K562 (cell line): ENCODE measurements around the gene PPIL6. TPM values are rescaled to one million over a fixed set of nuclear protein-coding genes. Genes with fewer than 3 reads are reported as not detected.

Source experiments
- ATAC-seq: fragments of 200-7000 bp; cut with Tn5 transposase; 3 replicates; pipeline ENCODE4 v1.9.1; 2020; ENCODE audit warnings: moderate library complexity
- BruUV-seq: library from RNA; stranded (reverse); fragments of 400-500 nt; replicated peaks from 2 replicates; lab custom pipeline; 2021; lab: Mats Ljungman, UMichigan
- CTCF ChIA-PET: fragments of 300-600 bp; formaldehyde crosslinking; extraction: SDS; loops from one replicate; lab custom pipeline; 2021; ENCODE audit warnings: low intra/inter-chr PET ratio; lab: Yijun Ruan, JAX
- POLR2A ChIA-PET: fragments of 300-600, 350-650 bp; sonication (Branson Sonifier 250); formaldehyde crosslinking; extraction: SDS; loops from one replicate; lab custom pipeline; 2021; ENCODE audit warnings: antibody characterized with exemption, inconsistent platforms; lab: Yijun Ruan, JAX
- DNase-seq, 4 experiments: peaks; one replicate each; pipeline versions ENCODE4 v3.0.0 to v3.0.0-alpha.2; 2011 to 2018; ENCODE audit warnings: low spot score in 3 of 4, mixed read lengths in 3 of 4; ENCODE audit errors: extremely low read depth in 1 of 4
- FAIRE-seq: peaks from 2 replicates; lab custom pipeline; 2011; peaks lifted over from hg19 to GRCh38; lab: Jason Lieb, UNC
- H2AFZ ChIP-seq: 2 replicates; pipeline ENCODE4 v1.6.0; 2011; ENCODE audit warnings: low read depth, low read length, control low read depth, inconsistent platforms
- H3K27ac ChIP-seq: fragments of 200-600 bp; 3 replicates; pipeline ENCODE4 v1.8.0; 2011; ENCODE audit warnings: low read depth, mild to moderate bottlenecking, control low read depth, inconsistent platforms, low read length, moderate library complexity, mixed read lengths; ENCODE audit errors: extremely low read depth
- H3K27me3 ChIP-seq, 2 experiments: fragments of 300-600 bp in 1 of 2; 2 replicates in 1 of 2; 3 replicates in 1 of 2; pipeline versions ENCODE4 v1.6.0 to v1.8.0; 2011; ENCODE audit warnings: inconsistent platforms in 2 of 2, low read length in 2 of 2, mild to moderate bottlenecking in 1 of 2, mixed read lengths in 1 of 2, moderate library complexity in 1 of 2; ENCODE audit not compliant: control insufficient read depth in 2 of 2, insufficient read depth in 2 of 2
- H3K36me3 ChIP-seq: fragments of 300-600 bp; 3 replicates; pipeline ENCODE4 v1.8.0; 2011; ENCODE audit warnings: mild to moderate bottlenecking, low read length, inconsistent platforms; ENCODE audit not compliant: control insufficient read depth, insufficient read depth
- H3K4me1 ChIP-seq, 2 experiments: fragments of 200-600 bp in 1 of 2; replicated peaks in 1 of 2; 2 replicates in 1 of 2; 3 replicates in 1 of 2; pipeline versions ENCODE4 v1.5.1 to v1.8.0; 2011; ENCODE audit warnings: inconsistent platforms in 2 of 2, low read length in 2 of 2, mild to moderate bottlenecking in 1 of 2, mixed read lengths in 1 of 2, moderate library complexity in 1 of 2; ENCODE audit not compliant: control insufficient read depth in 2 of 2, insufficient read depth in 2 of 2
- H3K4me2 ChIP-seq: 2 replicates; pipeline ENCODE4 v1.6.1; 2011; ENCODE audit warnings: low read length, control low read depth, inconsistent platforms, mixed read lengths; ENCODE audit not compliant: insufficient read depth
- H3K4me3 ChIP-seq: fragments of 200-600 bp; sonication (generic), shearing (Covaris generic); 2 replicates; pipeline ENCODE4 v1.5.1; 2016; ENCODE audit warnings: control low read depth, inconsistent platforms
- H3K79me2 ChIP-seq: fragments of 200-600 bp; 3 replicates; pipeline ENCODE4 v1.8.0; 2011; ENCODE audit warnings: low read length, inconsistent platforms; ENCODE audit not compliant: control insufficient read depth, insufficient read depth
- H3K9ac ChIP-seq, 2 experiments: 2 replicates each; pipeline versions ENCODE4 v1.6.0 to v1.6.1; 2011; ENCODE audit warnings: low read depth in 2 of 2, low read length in 2 of 2, control low read depth in 1 of 2, inconsistent platforms in 1 of 2, mild to moderate bottlenecking in 1 of 2, mixed read lengths in 1 of 2; ENCODE audit not compliant: insufficient read depth in 1 of 2
- H3K9me1 ChIP-seq: one replicate; pipeline ENCODE4 v1.6.0; 2011; ENCODE audit warnings: inconsistent platforms, mild to moderate bottlenecking, low read length, moderate library complexity; ENCODE audit not compliant: control insufficient read depth, insufficient read depth
- H3K9me3 ChIP-seq: replicated peaks from 2 replicates; pipeline ENCODE4 v1.5.1; 2011; ENCODE audit warnings: low read depth, low read length, inconsistent platforms; ENCODE audit not compliant: control insufficient read depth, insufficient read depth
- H4K20me1 ChIP-seq: replicated peaks from 2 replicates; pipeline ENCODE4 v1.6.1; 2011; ENCODE audit warnings: low read length, inconsistent platforms, mixed read lengths; ENCODE audit not compliant: control insufficient read depth, insufficient read depth
- BACH1 ChIP-seq: fragments of 200-800 bp; sonication (Bioruptor generic); IDR thresholded peaks from 2 replicates; pipeline ENCODE4 v1.6.1; 2016; ENCODE audit warnings: missing genetic modification characterization, missing compliant biosample characterization
- BRD4 ChIP-seq: fragments of 200-600 bp; sonication (generic); IDR thresholded peaks from 2 replicates; pipeline ENCODE4 v1.6.1; 2017; ENCODE audit warnings: inconsistent platforms
- JUN ChIP-seq, 2 experiments: sonication (generic) in 1 of 2; formaldehyde crosslinking in 1 of 2; IDR thresholded peaks; 2 replicates each; pipeline versions ENCODE4 v1.6.1 to v1.8.0; 2012 to 2022; ENCODE audit warnings: borderline replicate concordance in 2 of 2, mild to moderate bottlenecking in 2 of 2, improper control_type of control experiment in 1 of 2, low read depth in 1 of 2, low read length in 1 of 2, missing genetic modification reagents in 1 of 2
- MAFK ChIP-seq: IDR thresholded peaks from 2 replicates; pipeline ENCODE4 v1.6.1; 2011; ENCODE audit warnings: low read length, improper control_type of control experiment
- NCOA4 ChIP-seq: fragments of 450-650 bp; IDR thresholded peaks from 2 replicates; pipeline ENCODE4 v1.6.1; 2018; ENCODE audit warnings: mild to moderate bottlenecking; ENCODE audit not compliant: partially characterized antibody
- NFRKB ChIP-seq: fragments of 450-650 bp; IDR thresholded peaks from 2 replicates; pipeline ENCODE4 v1.6.1; 2016; ENCODE audit warnings: low read depth
- TARDBP ChIP-seq: fragments of 450-650 bp; IDR thresholded peaks from 2 replicates; pipeline ENCODE4 v1.6.1; 2016
- ZNF175 ChIP-seq: fragments of 200-800 bp; sonication (Bioruptor generic); IDR thresholded peaks from 2 replicates; pipeline ENCODE4 v1.6.1; 2016; ENCODE audit warnings: low read depth, mild to moderate bottlenecking, missing genetic modification characterization, missing compliant biosample characterization
- ZNF253 ChIP-seq: fragments of 250-450 bp; sonication (Bioruptor Pico); conservative IDR thresholded peaks from 2 replicates; pipeline ENCODE4 v1.6.1; 2021; ENCODE audit warnings: mild to moderate bottlenecking
- ZNF586 ChIP-seq: fragments of 450-650 bp; formaldehyde crosslinking; conservative IDR thresholded peaks from 2 replicates; pipeline ENCODE4 v1.4.0; 2020; ENCODE audit warnings: mild to moderate bottlenecking, moderate library complexity
- WGBS: fragments of 100-300 bp; shearing (Covaris generic); methylation state at CpG from one replicate; pipeline ENCODE4 v1.1.6; 2016; ENCODE audit warnings: low coverage, mixed read lengths; ENCODE audit not compliant: insufficient coverage; ENCODE audit errors: missing lambda C conversion rate; 5-methylcytosine and 5-hydroxymethylcytosine counted together
- in situ Hi-C: fragments of 300-500 bp; cut with MboI; formaldehyde crosslinking; loops from 4 replicates; pipeline ENCODE4 v1.15.0; 2018; ENCODE audit warnings: inconsistent platforms, mixed read lengths
- intact Hi-C: fragments of 100-400 bp; cut with micrococcal nuclease; formaldehyde crosslinking; loops from 2 replicates; pipeline ENCODE4 v1.14.2; 2022
- polyA plus RNA-seq, 8 experiments: library from polyadenylated mRNA; depleted of rRNA in 4 of 8; stranded (reverse) in 5 of 8; unstranded in 3 of 8; fragments of >200 nt; fragmentation: Nextera tagmentation in 2 of 8; fragmentation: Illumina TruSeq in 1 of 8; extraction: Ambion mirVana in 2 of 8; extraction: Trizol in 1 of 8; gene quantifications; 2 replicates each; pipeline versions ENCODE4 v1.2.1 to v1.2.3, GENCODE V29; 2011 to 2014; ENCODE audit warnings: inconsistent platforms in 1 of 8, missing spikeins in 1 of 8
- total RNA-seq, 7 experiments: library from RNA; depleted of rRNA in 6 of 7; stranded (reverse); fragments of >200 nt in 6 of 7; fragmentation: Illumina TruSeq in 2 of 7; extraction: Trizol in 2 of 7; gene quantifications; 2 replicates each; pipeline versions ENCODE4 v1.2.1 to v1.2.3, GENCODE V29; 2011 to 2021; ENCODE audit warnings: low replicate concordance in 1 of 7
- TF ChIP-seq, protein P1 (sequence below): fragments of 450-650 bp; IDR thresholded peaks from 2 replicates; pipeline ENCODE4 v1.6.1; 2016; ENCODE audit warnings: borderline replicate concordance
- TF ChIP-seq, protein P2 (sequence below): fragments of 450-650 bp; formaldehyde crosslinking; IDR thresholded peaks from 2 replicates; pipeline ENCODE4 v1.4.0; 2022; ENCODE audit warnings: missing genetic modification characterization
- TF ChIP-seq, protein P3 (sequence below): fragments of 200-800 bp; sonication (Bioruptor generic); IDR thresholded peaks from 2 replicates; pipeline ENCODE4 v1.6.1; 2017; ENCODE audit warnings: missing genetic modification characterization, missing compliant biosample characterization

The PPIL6 gene
- total and polyA plus RNA-seq, 9 of the 15 experiments (the other 6 are each of a cell fraction or from before 2014, with no cell fraction given) = 0.03 to 0.98 (median 0.41) TPM; not detected in 1

DNA sequence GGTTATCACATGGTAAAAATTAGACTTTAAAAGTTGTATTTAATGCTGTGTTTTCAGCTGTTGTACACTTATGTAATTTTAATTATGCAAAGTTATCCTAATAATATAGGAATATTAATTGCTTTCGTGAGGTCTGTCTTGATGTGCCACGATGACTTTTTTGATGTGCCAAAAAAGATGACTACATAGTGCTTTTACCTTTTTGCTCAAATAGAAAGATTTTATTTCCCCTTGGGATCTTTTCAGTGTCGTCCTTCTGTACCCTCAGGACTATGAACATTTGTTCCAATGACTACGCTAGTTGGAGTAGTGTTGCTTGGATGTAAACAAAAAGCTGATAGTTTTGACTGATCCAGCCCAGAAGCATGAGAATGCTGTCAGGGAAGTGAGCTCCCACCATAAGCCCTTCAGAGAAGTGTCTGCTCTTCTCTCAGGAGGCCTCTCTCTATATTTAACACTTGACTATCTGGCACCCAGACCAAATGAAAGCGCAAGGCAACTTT is 56.9 kb downstream of the PPIL6 start:
- Histone ChIP-seq H3K36me3 (peaks cover 27% of the 10 kb centered on the region), H3K9ac (peak overlapping the region; percentile 56 to 96; a peak in 3 of 4 replicates), H3K79me2 (peaks cover 42% of the 10 kb centered on the region), H3K4me1 (peaks cover 4 to 23% of the 10 kb centered on the region in 2 experiments; a peak in 4 of 5 replicates), H3K27me3 (no peaks in the 10 kb centered on the region), H3K4me3 (peak overlapping the region; percentile 83), H3K27ac (peak overlapping the region; percentile 99), H3K9me3 (no peaks in the 10 kb centered on the region), H3K9me1 (no peaks in the 10 kb centered on the region), H2AFZ (peak overlapping the region; percentile 14; the same call in 1 of the 2 replicates), H4K20me1 (peaks cover 15% of the 10 kb centered on the region; the same call in 1 of the 2 replicates), H3K4me2 (peak overlapping the region; percentile 98)
- no peak for FAIRE-seq
- no TSS peak for BruUV-seq
- no peak for ATAC-seq
- CTCF ChIA-PET = interaction anchor here (3.2 kb wide), 1 partner anchor 196 kb away, joined by 21 read pairs; no protein-coding TSS in a partner anchor
- no peak for DNase-seq
- POLR2A ChIA-PET = interaction anchor here (0.6 to 3.0 kb wide), 22 partner anchors 8 to 1085 kb away, joined by 3 to 13 read pairs (median 4); partner anchors contain the start of genes CEP57L1, PPIL6, SESN1 and SMPD2
- 10% methylated on average over 5 of the region's 5 CpGs for WGBS
- in situ Hi-C loops (loop anchor here (5.0 kb wide), 1 partner anchor 201 kb away; no protein-coding TSS in a partner anchor), intact Hi-C loops (loop anchor here (1.0 to 10.0 kb wide), 6 partner anchors 57 to 839 kb away; partner anchors contain the start of genes CEP57L1, PPIL6, SESN1 and SMPD2)
- no peak for TF ChIP-seq TARDBP
- TF ChIP-seq ZNF175 (CRISPR knock-in tag) = no peak
- TF ChIP-seq ZNF586 (CRISPR knock-in tag) = 0 out of 2 replicates have a peak, but pooled peaks have one; percentile 29
- TF ChIP-seq, protein P1, sequence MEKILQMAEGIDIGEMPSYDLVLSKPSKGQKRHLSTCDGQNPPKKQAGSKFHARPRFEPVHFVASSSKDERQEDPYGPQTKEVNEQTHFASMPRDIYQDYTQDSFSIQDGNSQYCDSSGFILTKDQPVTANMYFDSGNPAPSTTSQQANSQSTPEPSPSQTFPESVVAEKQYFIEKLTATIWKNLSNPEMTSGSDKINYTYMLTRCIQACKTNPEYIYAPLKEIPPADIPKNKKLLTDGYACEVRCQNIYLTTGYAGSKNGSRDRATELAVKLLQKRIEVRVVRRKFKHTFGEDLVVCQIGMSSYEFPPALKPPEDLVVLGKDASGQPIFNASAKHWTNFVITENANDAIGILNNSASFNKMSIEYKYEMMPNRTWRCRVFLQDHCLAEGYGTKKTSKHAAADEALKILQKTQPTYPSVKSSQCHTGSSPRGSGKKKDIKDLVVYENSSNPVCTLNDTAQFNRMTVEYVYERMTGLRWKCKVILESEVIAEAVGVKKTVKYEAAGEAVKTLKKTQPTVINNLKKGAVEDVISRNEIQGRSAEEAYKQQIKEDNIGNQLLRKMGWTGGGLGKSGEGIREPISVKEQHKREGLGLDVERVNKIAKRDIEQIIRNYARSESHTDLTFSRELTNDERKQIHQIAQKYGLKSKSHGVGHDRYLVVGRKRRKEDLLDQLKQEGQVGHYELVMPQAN = 0 out of 2 replicates have a peak, but pooled peaks have one; percentile 12
- TF ChIP-seq BACH1 = 0 out of 2 replicates have a peak, but pooled peaks have one; percentile 8
- TF ChIP-seq JUN (IDR thresholded peaks at IDR 0.05; ENCODE audit: borderline replicate concordance, low read depth, low read length) = 0 out of 2 replicates have a peak, but pooled peaks have one; percentile 2
- no peak for TF ChIP-seq JUN (CRISPR knock-in tag; IDR thresholded peaks at IDR 0.05; ENCODE audit: borderline replicate concordance)
- no peak for TF ChIP-seq MAFK
- TF ChIP-seq BRD4 = no peak
- TF ChIP-seq, protein P2, sequence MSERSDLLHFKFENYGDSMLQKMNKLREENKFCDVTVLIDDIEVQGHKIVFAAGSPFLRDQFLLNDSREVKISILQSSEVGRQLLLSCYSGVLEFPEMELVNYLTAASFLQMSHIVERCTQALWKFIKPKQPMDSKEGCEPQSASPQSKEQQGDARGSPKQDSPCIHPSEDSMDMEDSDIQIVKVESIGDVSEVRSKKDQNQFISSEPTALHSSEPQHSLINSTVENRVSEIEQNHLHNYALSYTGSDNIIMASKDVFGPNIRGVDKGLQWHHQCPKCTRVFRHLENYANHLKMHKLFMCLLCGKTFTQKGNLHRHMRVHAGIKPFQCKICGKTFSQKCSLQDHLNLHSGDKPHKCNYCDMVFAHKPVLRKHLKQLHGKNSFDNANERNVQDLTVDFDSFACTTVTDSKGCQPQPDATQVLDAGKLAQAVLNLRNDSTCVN (CRISPR knock-in tag) = no peak
- TF ChIP-seq, protein P3, sequence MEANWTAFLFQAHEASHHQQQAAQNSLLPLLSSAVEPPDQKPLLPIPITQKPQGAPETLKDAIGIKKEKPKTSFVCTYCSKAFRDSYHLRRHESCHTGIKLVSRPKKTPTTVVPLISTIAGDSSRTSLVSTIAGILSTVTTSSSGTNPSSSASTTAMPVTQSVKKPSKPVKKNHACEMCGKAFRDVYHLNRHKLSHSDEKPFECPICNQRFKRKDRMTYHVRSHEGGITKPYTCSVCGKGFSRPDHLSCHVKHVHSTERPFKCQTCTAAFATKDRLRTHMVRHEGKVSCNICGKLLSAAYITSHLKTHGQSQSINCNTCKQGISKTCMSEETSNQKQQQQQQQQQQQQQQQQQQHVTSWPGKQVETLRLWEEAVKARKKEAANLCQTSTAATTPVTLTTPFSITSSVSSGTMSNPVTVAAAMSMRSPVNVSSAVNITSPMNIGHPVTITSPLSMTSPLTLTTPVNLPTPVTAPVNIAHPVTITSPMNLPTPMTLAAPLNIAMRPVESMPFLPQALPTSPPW = no peak; the same call in 1 of the 2 replicates
- no peak for TF ChIP-seq ZNF253 (CRISPR knock-in tag)
- TF ChIP-seq NFRKB = peak; percentile 21
- TF ChIP-seq NCOA4 = no peak
